CD14-positive monocyte (primary cell): ENCODE measurements around the gene PFDN4. TPM values are rescaled to one million over a fixed set of nuclear protein-coding genes. Genes with fewer than 3 reads are reported as not detected.

Experiments used
- DNase-seq, 3 donors: peaks; one replicate each; pipeline ENCODE4 v3.0.0-alpha.2; 2011 to 2022
- H2AFZ ChIP-seq: 2 replicates; pipeline ENCODE4 v1.6.0; 2012; ENCODE audit warnings: mild to moderate bottlenecking, low read depth, low read length, inconsistent platforms; ENCODE audit not compliant: insufficient read depth, poor library complexity, severe bottlenecking
- H3K27ac ChIP-seq, 2 donors: 1 replicate in 1 of 2; 2 replicates in 1 of 2; pipeline ENCODE4 v1.5.1; 2012 to 2013; ENCODE audit warnings: low read length in 2 of 2, control low read depth in 1 of 2, inconsistent platforms in 1 of 2, low read depth in 1 of 2, mild to moderate bottlenecking in 1 of 2
- H3K27me3 ChIP-seq, 2 donors: one replicate each; pipeline versions ENCODE4 v1.6.0 to v1.6.1; 2011 to 2013; ENCODE audit warnings: low read length in 2 of 2; ENCODE audit not compliant: control insufficient read depth in 2 of 2, insufficient read depth in 2 of 2
- H3K36me3 ChIP-seq, 2 donors: replicated peaks in 1 of 2; 1 replicate in 1 of 2; 2 replicates in 1 of 2; pipeline versions ENCODE4 v1.5.1 to v1.6.1; 2012 to 2013; ENCODE audit warnings: low read length in 2 of 2, control low read depth in 1 of 2, inconsistent platforms in 1 of 2, mild to moderate bottlenecking in 1 of 2; ENCODE audit not compliant: insufficient read depth in 2 of 2, control insufficient read depth in 1 of 2
- H3K4me1 ChIP-seq, 2 donors: 1 replicate in 1 of 2; 2 replicates in 1 of 2; pipeline versions ENCODE4 v1.5.1 to v1.6.1; 2012 to 2013; ENCODE audit warnings: low read length in 2 of 2, control low read depth in 1 of 2, inconsistent platforms in 1 of 2, mild to moderate bottlenecking in 1 of 2, moderate library complexity in 1 of 2; ENCODE audit not compliant: insufficient read depth in 2 of 2, control insufficient read depth in 1 of 2
- H3K4me2 ChIP-seq: replicated peaks from 2 replicates; pipeline ENCODE3; 2012; ENCODE audit warnings: low read length, moderate library complexity, mild to moderate bottlenecking; ENCODE audit not compliant: poor library complexity, severe bottlenecking; ENCODE audit errors: extremely low read depth
- H3K4me3 ChIP-seq, 3 experiments: fragments of 200-600 bp in 1 of 3; sonication (generic) in 1 of 3; replicated peaks in 1 of 3; 1 replicate in 2 of 3; 2 replicates in 1 of 3; pipeline ENCODE4 v1.5.1; 2011 to 2013; ENCODE audit warnings: low read length in 3 of 3, mild to moderate bottlenecking in 3 of 3, control low read depth in 2 of 3, low read depth in 2 of 3, inconsistent platforms in 1 of 3, moderate library complexity in 1 of 3
- H3K79me2 ChIP-seq: 2 replicates; pipeline ENCODE4 v1.6.0; 2012; ENCODE audit warnings: mild to moderate bottlenecking, control low read depth, inconsistent platforms, low read length, moderate library complexity; ENCODE audit not compliant: insufficient read depth
- H3K9ac ChIP-seq: 2 replicates; pipeline ENCODE4 v1.6.0; 2017; ENCODE audit warnings: low read length, mild to moderate bottlenecking; ENCODE audit not compliant: insufficient read depth, poor library complexity, severe bottlenecking
- H3K9me3 ChIP-seq, 2 donors: replicated peaks in 1 of 2; 1 replicate in 1 of 2; 2 replicates in 1 of 2; pipeline versions ENCODE4 v1.5.1 to v1.6.1; 2012 to 2013; ENCODE audit warnings: low read length in 2 of 2, control low read depth in 1 of 2; ENCODE audit not compliant: control insufficient read depth in 1 of 2, insufficient read depth in 1 of 2
- H4K20me1 ChIP-seq: 2 replicates; pipeline ENCODE4 v1.6.0; 2012; ENCODE audit warnings: mild to moderate bottlenecking, low read length, control low read depth, moderate library complexity; ENCODE audit not compliant: insufficient read depth
- H3K27ac Mint-ChIP-seq, 7 donors: one replicate each; pipeline ENCODE4 v1.8.0; 2020; ENCODE audit warnings: mild to moderate bottlenecking in 7 of 7, mixed read lengths in 7 of 7, moderate library complexity in 6 of 7, inconsistent platforms in 2 of 7
- H3K27me3 Mint-ChIP-seq, 3 donors: one replicate each; pipeline ENCODE4 v1.8.0; 2021 to 2022; ENCODE audit warnings: low read depth in 3 of 3, mild to moderate bottlenecking in 3 of 3, mixed read lengths in 3 of 3, moderate library complexity in 3 of 3, inconsistent platforms in 1 of 3
- H3K36me3 Mint-ChIP-seq, 2 donors: one replicate each; pipeline ENCODE4 v1.8.0; 2020; ENCODE audit warnings: mixed read lengths in 2 of 2, inconsistent platforms in 1 of 2, mild to moderate bottlenecking in 1 of 2
- H3K4me1 Mint-ChIP-seq: one replicate; pipeline ENCODE4 v1.8.0; 2020; ENCODE audit warnings: mild to moderate bottlenecking, mixed read lengths
- H3K4me3 Mint-ChIP-seq, 2 donors: one replicate each; pipeline ENCODE4 v1.8.0; 2020; ENCODE audit warnings: mild to moderate bottlenecking in 2 of 2, mixed read lengths in 2 of 2, moderate library complexity in 1 of 2
- H3K9me3 Mint-ChIP-seq, 7 donors: one replicate each; pipeline ENCODE4 v1.8.0; 2020 to 2022; ENCODE audit warnings: mixed read lengths in 7 of 7, mild to moderate bottlenecking in 6 of 7, moderate library complexity in 6 of 7, inconsistent platforms in 2 of 7
- CTCF ChIP-seq: fragments of 200-600 bp; IDR thresholded peaks from one replicate; pipeline ENCODE4 v1.8.0; 2022; ENCODE audit warnings: antibody characterized with exemption, mild to moderate bottlenecking
- WGBS: methylation state at CpG from one replicate; pipeline ENCODE4 v1.1.5; 2013; ENCODE audit warnings: missing lambda C conversion rate; ENCODE audit not compliant: insufficient coverage; 5-methylcytosine and 5-hydroxymethylcytosine counted together
- intact Hi-C, 2 donors: fragments of 100-400 bp; cut with micrococcal nuclease; formaldehyde crosslinking; loops; one replicate each; pipeline versions ENCODE4 v1.15.0 to v1.15.1; 2023
- polyA plus RNA-seq, 3 donors: library from polyadenylated mRNA; depleted of rRNA in 1 of 3; unstranded in 2 of 3; stranded (reverse) in 1 of 3; fragments of 300-500 nt in 2 of 3; fragments of >200 nt in 1 of 3; fragmentation: Illumina TruSeq in 2 of 3; gene quantifications; 1 replicate in 2 of 3; 2 replicates in 1 of 3; pipeline ENCODE4 v1.2.3, GENCODE V29; 2012 to 2021

The PFDN4 gene
- polyA plus RNA-seq, 3 donors: 12.6 to 49.0 (median 32.1) TPM

DNA sequence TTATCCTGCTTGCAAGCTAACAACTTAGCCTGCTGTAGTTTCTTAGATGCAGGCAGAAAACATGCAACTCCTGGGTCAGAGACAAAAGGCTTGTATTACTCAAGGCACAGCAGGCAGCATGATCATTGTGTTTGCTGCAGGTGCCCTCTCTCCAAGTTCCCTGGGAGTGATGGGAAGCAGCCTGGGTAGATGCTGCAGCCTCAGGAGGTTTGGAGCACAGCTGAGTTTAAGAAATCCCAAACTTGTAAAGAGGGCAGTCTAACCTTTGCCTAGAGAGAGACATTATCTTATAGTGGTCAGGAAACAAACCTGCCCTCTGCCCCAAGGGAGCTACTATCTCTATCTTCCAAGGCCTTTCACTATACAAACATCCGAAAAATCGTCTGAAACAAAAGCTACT lies 61.1 kb downstream of the PFDN4 start:
- H3K27me3 Mint-ChIP-seq: peaks cover 0 to 2% (median 0%) of the 10 kb centered on the region in 3 donors
- Histone ChIP-seq H3K4me3 (no peak overlapping the region), H2AFZ (no peak overlapping the region), H3K27ac (no peak overlapping the region), H3K9me3 (no peaks in the 10 kb centered on the region), H3K4me1 (peaks cover 0 to 3% of the 10 kb centered on the region in 2 donors), H3K9ac (no peak overlapping the region), H4K20me1 (no peaks in the 10 kb centered on the region), H3K79me2 (no peaks in the 10 kb centered on the region), H3K4me2 (no peak overlapping the region), H3K36me3 (no peaks in the 10 kb centered on the region), H3K27me3 (peaks cover 0 to 4% of the 10 kb centered on the region in 2 donors)
- no peak for TF ChIP-seq CTCF
- WGBS: no CpG with 5 or more reads among the region's 2 CpGs
- peaks cover 4% of the 10 kb centered on the region for H3K4me1 Mint-ChIP-seq
- no peak for DNase-seq
- H3K36me3 Mint-ChIP-seq: no peaks in the 10 kb centered on the region
- H3K27ac Mint-ChIP-seq: no peak overlapping the region
- peaks cover 0 to 5% (median 0%) of the 10 kb centered on the region in 7 donors for H3K9me3 Mint-ChIP-seq
- intact Hi-C loops: no loop called here
- no peak overlapping the region for H3K4me3 Mint-ChIP-seq

Other genes with a start within 250 kb of the PFDN4 start
- under 1 TPM in 2 of 3 donors, not detected in 1; 0.01 to 0.02 TPM for gene BCAS1, start 137.5 kb upstream of the PFDN4 start, polyA plus RNA-seq
- gene CYP24A1, start 34.1 kb upstream of the PFDN4 start, polyA plus RNA-seq: not detected